ENCODE measurements around the gene PARD3.
"Not testable (repeated sequence)": the region's sequence is repeated elsewhere in the genome, so short reads cannot be mapped to it uniquely, and the experiment has no call there.

Gene PARD3

GRCh38 chr10:34648919-34649318, 166.2 kb downstream of the PARD3 start:
- DNase-seq (ENCODE audit: low read depth, low spot score) = no peak

GRCh38 chr10:34647875-34648865, 166.9 kb downstream of the PARD3 start:
- no peak for DNase-seq (ENCODE audit: low read depth, low spot score)

- DNase-seq (ENCODE audit: low read depth, low spot score) = no peak
Measured at GRCh38 chr10:34647160-34647559, 167.9 kb downstream of the PARD3 start.

- no peak for DNase-seq (ENCODE audit: low read depth, low spot score)
Measured at GRCh38 chr10:34646331-34646730, 168.8 kb downstream of the PARD3 start.

- not testable (repeated sequence) for DNase-seq (ENCODE audit: low read depth, low spot score)
Measured at GRCh38 chr10:34644815-34645214, 170.3 kb downstream of the PARD3 start.

- DNase-seq (ENCODE audit: low read depth, low spot score) = no peak
Measured at GRCh38 chr10:34644224-34644623, 170.9 kb downstream of the PARD3 start.

GRCh38 chr10:34643620-34644019, 171.5 kb downstream of the PARD3 start:
- DNase-seq (ENCODE audit: low read depth, low spot score) = no peak

GRCh38 chr10:34641913-34642558, 173.1 kb downstream of the PARD3 start:
- DNase-seq (ENCODE audit: low read depth, low spot score) = no peak

- no peak for DNase-seq (ENCODE audit: low read depth, low spot score)
Measured at GRCh38 chr10:34641147-34641912, 173.8 kb downstream of the PARD3 start.

GRCh38 chr10:34638406-34639054, 176.6 kb downstream of the PARD3 start:
- peak; percentile 29 for DNase-seq (ENCODE audit: low read depth, low spot score)

- DNase-seq (ENCODE audit: low read depth, low spot score) = peak; percentile 13
Measured at GRCh38 chr10:34637418-34637911, 177.6 kb downstream of the PARD3 start.

- DNase-seq (ENCODE audit: low read depth, low spot score) = no peak
Measured at GRCh38 chr10:34635111-34635510, 180.0 kb downstream of the PARD3 start.

GRCh38 chr10:34633374-34633773, 181.7 kb downstream of the PARD3 start:
- DNase-seq (ENCODE audit: low read depth, low spot score) = no peak

GRCh38 chr10:34629084-34629483, 186.0 kb downstream of the PARD3 start:
- no peak for DNase-seq (ENCODE audit: low read depth, low spot score)

- no peak for DNase-seq (ENCODE audit: low read depth, low spot score)
Measured at GRCh38 chr10:34628174-34628796, 186.8 kb downstream of the PARD3 start.

- DNase-seq (ENCODE audit: low read depth, low spot score) = no peak
Measured at GRCh38 chr10:34627741-34628140, 187.4 kb downstream of the PARD3 start.

GRCh38 chr10:34627331-34627730, 187.8 kb downstream of the PARD3 start:
- no peak for DNase-seq (ENCODE audit: low read depth, low spot score)

- DNase-seq (ENCODE audit: low read depth, low spot score) = no peak
Measured at GRCh38 chr10:34626158-34626880, 188.8 kb downstream of the PARD3 start.

GRCh38 chr10:34624323-34625153, 190.6 kb downstream of the PARD3 start:
- no peak for DNase-seq (ENCODE audit: low read depth, low spot score)

All from activated naive CD8-positive, alpha-beta T cell treated with anti-CD3 and anti-CD28 coated beads, Interleukin-2, amount 50 U/mL, for 16 hours (primary cell).